Activated CD4-positive, alpha-beta T cell treated with anti-CD3 and anti-CD28 coated beads for 36 hours (primary cell): Measurements from ENCODE around the gene NDUFB11. TPM values are rescaled to one million over a fixed set of nuclear protein-coding genes. Genes with fewer than 3 reads are reported as not detected.
"Not testable (repeated sequence)": the region's sequence is repeated elsewhere in the genome, so short reads cannot be mapped to it uniquely, and the experiment has no call there.

Source experiments
- ATAC-seq: fragments of 200-7000 bp; cut with Tn5 transposase; one replicate; pipeline ENCODE4 v1.10.0; 2021; ENCODE audit warnings: mild to moderate bottlenecking, moderate library complexity
- CTCF ChIA-PET: fragments of 350-600 bp; sonication (Branson Sonifier 250); formaldehyde crosslinking; loops from one replicate; lab custom pipeline; 2021; ENCODE audit warnings: antibody characterized with exemption; lab: Charles Lee
- POLR2A ChIA-PET: fragments of 350-600 bp; sonication (Branson Sonifier 250); formaldehyde crosslinking; loops from one replicate; lab custom pipeline; 2021; ENCODE audit warnings: antibody characterized with exemption, inconsistent platforms; lab: Charles Lee
- DNase-seq: peaks from one replicate; pipeline ENCODE4 v3.0.0-alpha.2; 2020
- H3K27ac Mint-ChIP-seq: one replicate; pipeline ENCODE4 v1.8.0; 2021; ENCODE audit warnings: mixed read lengths
- H3K27me3 Mint-ChIP-seq: one replicate; pipeline ENCODE4 v1.8.0; 2021; ENCODE audit warnings: mixed read lengths
- H3K36me3 Mint-ChIP-seq: one replicate; pipeline ENCODE4 v1.8.0; 2021; ENCODE audit warnings: low read depth, mixed read lengths
- H3K4me1 Mint-ChIP-seq: one replicate; pipeline ENCODE4 v1.8.0; 2021; ENCODE audit warnings: mixed read lengths
- H3K4me3 Mint-ChIP-seq: one replicate; pipeline ENCODE4 v1.8.0; 2021; ENCODE audit warnings: mild to moderate bottlenecking, moderate library complexity, mixed read lengths
- H3K9me3 Mint-ChIP-seq: one replicate; pipeline ENCODE4 v1.8.0; 2021; ENCODE audit warnings: low read depth, mixed read lengths
- intact Hi-C, 2 experiments: fragments of 100-400 bp; cut with DNase I in 1 of 2; cut with micrococcal nuclease in 1 of 2; formaldehyde crosslinking; loops; one replicate each; pipeline versions ENCODE4 v1.14.2 to v1.15.1; 2022 to 2024; cut with DNase I, micrococcal nuclease
- total RNA-seq, 2 experiments: library from RNA; stranded (reverse); gene quantifications; one replicate each; pipeline ENCODE4 v1.2.3, GENCODE V29; 2021

NDUFB11 gene
- total RNA-seq, 2 experiments from 2014 or later: 89.9 to 90.8 TPM

- H3K9me3 Mint-ChIP-seq: no peaks in the 10 kb centered on the region
- peak; percentile 24 for DNase-seq
- H3K4me1 Mint-ChIP-seq: no peaks in the 10 kb centered on the region
These were observed 32.1 kb downstream of the NDUFB11 start for GRCh38 chrX:47112316-47112954.

DNA sequence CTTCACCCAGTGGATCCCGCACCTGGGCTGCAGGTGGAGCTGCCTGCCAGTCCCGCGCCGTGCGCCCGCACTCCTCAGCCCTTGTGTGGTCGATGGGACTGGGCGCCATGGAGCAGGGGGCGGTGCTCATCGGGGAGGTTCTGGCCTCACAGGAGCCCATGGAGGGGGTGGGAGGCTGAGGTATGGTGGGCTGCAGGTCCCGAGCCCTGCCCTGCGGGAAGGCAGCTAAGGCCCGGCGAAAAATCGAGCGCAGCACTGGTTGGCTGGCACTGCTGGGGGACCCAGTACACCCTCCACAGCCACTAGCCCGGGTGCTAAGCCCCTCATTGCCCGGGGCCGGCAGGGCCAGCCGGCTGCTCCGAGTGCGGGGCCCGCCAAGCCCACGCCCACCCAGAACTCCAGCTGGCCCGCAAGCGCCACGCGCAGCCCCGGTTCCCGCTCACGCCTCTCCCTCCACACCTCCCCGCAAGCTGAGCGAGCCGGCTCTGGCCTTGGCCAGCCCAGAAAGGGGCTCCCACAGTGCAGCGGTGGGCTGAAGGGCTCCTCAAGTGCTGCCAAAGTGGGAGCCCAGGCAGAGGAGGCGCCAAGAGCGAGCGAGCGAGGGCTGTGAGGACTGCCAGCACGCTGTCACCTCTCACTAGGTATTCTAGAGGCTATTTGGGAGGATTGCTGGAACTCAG is 33.4 kb downstream of the NDUFB11 start:
- CTCF ChIA-PET: interaction anchor here (0.7 kb wide), 1 partner anchor 70 kb away, joined by 3 read pairs; no protein-coding TSS in a partner anchor
- intact Hi-C loops, H3K4me1 Mint-ChIP-seq, H3K27ac Mint-ChIP-seq, H3K27me3 Mint-ChIP-seq, DNase-seq, H3K4me3 Mint-ChIP-seq, H3K9me3 Mint-ChIP-seq, H3K36me3 Mint-ChIP-seq, POLR2A ChIA-PET, ATAC-seq: not testable (repeated sequence)

More at GRCh38 chrX:47112316-47112954, 32.1 kb downstream of the NDUFB11 start:
- Mint-ChIP-seq H3K27ac (no peak overlapping the region), H3K27me3 (no peaks in the 10 kb centered on the region), H3K4me3 (no peak overlapping the region), H3K36me3 (peaks cover 2% of the 10 kb centered on the region)
- intact Hi-C loops: no loop called here
- ChIA-PET POLR2A (no interaction called here), CTCF (interaction anchor here (1.0 kb wide), 1 partner anchor 20 kb away, joined by 3 read pairs; no protein-coding TSS in a partner anchor)
- no peak for ATAC-seq

- no peak overlapping the region for H3K27ac Mint-ChIP-seq
- H3K27me3 Mint-ChIP-seq: no peaks in the 10 kb centered on the region
- POLR2A ChIA-PET: no interaction called here
- DNase-seq: no peak
- no peaks in the 10 kb centered on the region for H3K9me3 Mint-ChIP-seq
- intact Hi-C loops: no loop called here
- no peak overlapping the region for H3K4me3 Mint-ChIP-seq
- CTCF ChIA-PET: no interaction called here
- ATAC-seq: no peak
- H3K36me3 Mint-ChIP-seq: no peaks in the 10 kb centered on the region
- H3K4me1 Mint-ChIP-seq: no peaks in the 10 kb centered on the region
These were observed 43.3 kb downstream of the NDUFB11 start for GRCh38 chrX:47101206-47101605.

DNA sequence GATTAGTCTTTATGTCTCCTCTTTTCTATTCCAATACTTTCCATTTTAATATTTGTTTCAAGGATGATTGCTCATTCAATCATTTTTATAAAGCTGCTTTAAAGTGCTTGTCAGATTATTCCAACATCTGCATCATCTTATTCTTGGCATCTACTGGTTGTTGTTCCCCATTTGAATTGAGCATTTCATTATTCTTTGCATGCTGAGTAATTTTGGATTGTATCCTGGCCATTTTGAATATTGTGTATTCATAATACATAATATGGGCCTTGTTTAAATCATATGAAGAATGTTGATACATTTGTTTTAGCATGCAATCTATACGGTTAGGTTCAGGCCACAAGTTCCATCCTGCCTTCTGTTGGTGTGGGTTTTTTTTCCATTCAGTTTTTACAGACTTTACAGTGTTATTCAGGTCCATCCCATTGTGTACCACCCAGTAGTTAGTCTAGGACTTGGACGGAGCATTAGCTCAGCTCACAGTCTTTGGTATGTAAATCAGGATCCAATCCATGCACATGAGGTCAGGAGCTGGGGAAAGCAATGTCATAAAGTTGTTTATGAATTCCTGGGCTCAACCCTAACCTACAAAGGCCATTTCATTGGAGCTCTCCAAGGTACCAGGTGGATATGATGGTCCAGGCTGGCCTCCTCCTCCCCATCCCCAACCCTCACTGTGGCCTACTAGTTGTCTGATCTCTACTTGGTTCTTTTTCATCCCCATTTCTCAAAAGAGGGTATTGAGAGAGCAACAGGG is 46.0 kb downstream of the NDUFB11 start:
- CTCF ChIA-PET: interaction anchor here (1.2 kb wide), 1 partner anchor 8 kb away, joined by 3 read pairs; no protein-coding TSS in a partner anchor
- intact Hi-C loops: no loop called here
- Mint-ChIP-seq H3K27me3 (no peaks in the 10 kb centered on the region), H3K36me3 (no peaks in the 10 kb centered on the region), H3K9me3 (no peaks in the 10 kb centered on the region), H3K4me3 (no peak overlapping the region), H3K27ac (no peak overlapping the region), H3K4me1 (no peaks in the 10 kb centered on the region)
- DNase-seq (no peak), ATAC-seq (no peak)
- POLR2A ChIA-PET: no interaction called here

DNA sequence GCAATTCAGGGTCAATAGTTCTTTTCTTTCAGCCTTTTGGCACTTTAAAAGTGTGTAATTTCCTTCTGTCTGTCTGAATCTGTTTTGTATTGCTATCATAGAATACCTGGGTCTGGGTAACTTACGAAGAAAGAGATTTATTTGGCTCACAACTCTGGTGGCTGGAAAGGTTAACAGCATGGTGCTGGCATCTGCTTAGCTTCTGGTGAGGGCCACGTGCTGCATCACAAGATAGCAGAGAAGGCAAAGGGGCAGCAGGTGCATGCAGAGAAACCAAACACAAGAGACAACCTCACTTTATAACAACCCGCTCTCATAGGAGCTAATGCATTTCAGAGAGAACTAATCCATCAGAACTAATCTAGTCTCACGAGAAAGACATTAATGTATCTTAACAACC is 47.5 kb downstream of the NDUFB11 start:
- intact Hi-C loops: no loop called here
- H3K27me3 Mint-ChIP-seq: no peaks in the 10 kb centered on the region
- DNase-seq: no peak
- ChIA-PET POLR2A (no interaction called here), CTCF (interaction anchor here (0.6 to 1.2 kb wide), 2 partner anchors 9 to 164 kb away, joined by 3 read pairs; no protein-coding TSS in a partner anchor)
- no peak overlapping the region for H3K27ac Mint-ChIP-seq
- H3K36me3 Mint-ChIP-seq: no peaks in the 10 kb centered on the region
- H3K9me3 Mint-ChIP-seq: no peaks in the 10 kb centered on the region
- no peak overlapping the region for H3K4me3 Mint-ChIP-seq
- ATAC-seq: no peak
- H3K4me1 Mint-ChIP-seq: no peaks in the 10 kb centered on the region

GRCh38 chrX:47093860-47094259 is 50.6 kb downstream of the NDUFB11 start:
- Mint-ChIP-seq H3K9me3 (no peaks in the 10 kb centered on the region), H3K36me3 (no peaks in the 10 kb centered on the region), H3K27me3 (no peaks in the 10 kb centered on the region), H3K4me3 (no peak overlapping the region), H3K27ac (no peak overlapping the region), H3K4me1 (peaks cover 10% of the 10 kb centered on the region)
- POLR2A ChIA-PET: interaction anchor here (1.2 kb wide), 1 partner anchor 186 kb away, joined by 3 read pairs; no protein-coding TSS in a partner anchor
- intact Hi-C loops: loop anchor here (2.0 to 5.0 kb wide), 5 partner anchors 63 to 337 kb away; partner anchors contain the start of genes SLC9A7 (in 2 of the 2) and JADE3 (in 1 of the 2)
- CTCF ChIA-PET: interaction anchor here (0.7 to 1.5 kb wide), 7 partner anchors 13 to 708 kb away, joined by 3 to 8 read pairs (median 3); no protein-coding TSS in a partner anchor
- DNase-seq (no peak), ATAC-seq (no peak)

DNA sequence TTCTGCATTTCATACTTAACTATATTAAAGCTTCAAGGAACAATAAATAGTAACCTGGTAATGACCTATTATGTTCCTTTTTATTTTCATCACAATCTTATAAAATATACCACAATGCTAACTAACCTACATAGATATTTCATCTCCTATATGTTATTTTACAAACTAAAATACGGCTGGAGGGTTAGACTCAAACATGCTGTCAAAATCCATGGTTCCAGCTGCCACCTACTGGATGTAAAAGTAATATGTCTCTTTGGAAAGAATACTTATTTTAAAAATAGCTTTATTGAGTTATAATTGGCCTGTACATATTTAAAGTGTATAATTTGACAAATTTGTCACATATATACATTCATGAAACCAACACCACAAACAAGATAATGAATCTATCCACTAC is 51.3 kb downstream of the NDUFB11 start:
- Mint-ChIP-seq H3K9me3 (no peaks in the 10 kb centered on the region), H3K27me3 (no peaks in the 10 kb centered on the region), H3K27ac (no peak overlapping the region), H3K4me1 (peaks cover 10% of the 10 kb centered on the region), H3K36me3 (no peaks in the 10 kb centered on the region), H3K4me3 (no peak overlapping the region)
- CTCF ChIA-PET: interaction anchor here (0.7 to 1.5 kb wide), 9 partner anchors 13 to 707 kb away, joined by 3 to 8 read pairs (median 3); no protein-coding TSS in a partner anchor
- intact Hi-C loops: loop anchor here (2.0 to 5.0 kb wide), 5 partner anchors 62 to 336 kb away; partner anchors contain the start of genes SLC9A7 (in 2 of the 2) and JADE3 (in 1 of the 2)
- ATAC-seq (no peak), DNase-seq (peak; percentile 10)
- POLR2A ChIA-PET: interaction anchor here (1.2 kb wide), 1 partner anchor 186 kb away, joined by 3 read pairs; no protein-coding TSS in a partner anchor

Other genes with a start within 250 kb of the NDUFB11 start
- 1 to 10 TPM; 1.5 to 2.7 TPM for gene JADE3, start 232.3 kb downstream of the NDUFB11 start, total RNA-seq
- not detected for gene RGN, start 66.3 kb downstream of the NDUFB11 start, total RNA-seq
- gene RBM10, start 519 bp upstream of the NDUFB11 start, total RNA-seq: 10 to 100 TPM; 63.8 to 72.1 TPM
- 100 to 1,000 TPM; 224 to 249 TPM for gene UBA1, start 49.1 kb upstream of the NDUFB11 start, total RNA-seq
- gene CDK16, start 74.0 kb upstream of the NDUFB11 start, total RNA-seq: 10 to 100 TPM; 62.7 to 78.9 TPM
- 10 to 100 TPM; 19.2 to 21.1 TPM for gene USP11, start 88.3 kb upstream of the NDUFB11 start, total RNA-seq
- under 1 TPM; 0.75 to 0.79 TPM for gene ZNF157, start 225.9 kb upstream of the NDUFB11 start, total RNA-seq